T-helper 22 cell (primary cell): Measurements from ENCODE around the gene ZMYND8.

ENCODE experiments used
- DNase-seq: peaks from one replicate; pipeline ENCODE4 v3.0.0-alpha.2; 2020; ENCODE audit warnings: low read depth

Gene ZMYND8

GRCh38 chr20:47174456-47175243 is 181.8 kb downstream of the ZMYND8 start:
- no peak for DNase-seq

GRCh38 chr20:47173596-47174216 is 182.8 kb downstream of the ZMYND8 start:
- DNase-seq, result no peak

GRCh38 chr20:47172579-47172978 is 183.9 kb downstream of the ZMYND8 start:
- no peak for DNase-seq

- DNase-seq, result no peak
These were observed 188.7 kb downstream of the ZMYND8 start for GRCh38 chr20:47167846-47168245.

- no peak for DNase-seq
These were observed 191.1 kb downstream of the ZMYND8 start for GRCh38 chr20:47165376-47165865.

GRCh38 chr20:47164140-47164539 is 192.4 kb downstream of the ZMYND8 start:
- DNase-seq, result no peak

GRCh38 chr20:47161411-47161810 is 195.1 kb downstream of the ZMYND8 start:
- no peak for DNase-seq

GRCh38 chr20:47160992-47161391 is 195.5 kb downstream of the ZMYND8 start:
- no peak for DNase-seq

- DNase-seq, result no peak
These were observed 196.3 kb downstream of the ZMYND8 start for GRCh38 chr20:47160240-47160639.
